MM.1S (cell line): ENCODE results near the gene IGDCC3.

Experiments
- DNase-seq: peaks from one replicate; pipeline ENCODE4 v3.0.0-alpha.2; 2015
- H2AFZ ChIP-seq: fragments of 300-600 bp; sonication (generic); 2 replicates; pipeline ENCODE4 v1.6.0; 2016; ENCODE audit warnings: antibody characterized with exemption, low read length
- H3F3A ChIP-seq: fragments of 300-600 bp; sonication (generic); 2 replicates; pipeline ENCODE4 v1.6.1; 2016; ENCODE audit warnings: mild to moderate bottlenecking, antibody characterized with exemption, low read length, moderate library complexity, mixed read lengths; ENCODE audit not compliant: insufficient read depth
- H3K27ac ChIP-seq: fragments of 300-600 bp; sonication (generic); 2 replicates; pipeline ENCODE4 v1.5.1; 2016; ENCODE audit warnings: mild to moderate bottlenecking, low read length
- H3K27me3 ChIP-seq: fragments of 300-600 bp; sonication (generic); replicated peaks from 2 replicates; pipeline ENCODE4 v1.6.0; 2016; ENCODE audit warnings: low read length; ENCODE audit not compliant: insufficient read depth
- H3K36me3 ChIP-seq: fragments of 300-600 bp; sonication (generic); replicated peaks from 2 replicates; pipeline ENCODE4 v1.6.1; 2016; ENCODE audit warnings: mild to moderate bottlenecking, low read length, mixed read lengths; ENCODE audit not compliant: insufficient read depth
- H3K4me1 ChIP-seq: fragments of 300-600 bp; sonication (generic); 2 replicates; pipeline ENCODE4 v1.6.1; 2016; ENCODE audit warnings: low read length, mixed read lengths
- H3K4me2 ChIP-seq: fragments of 300-600 bp; sonication (generic); 2 replicates; pipeline ENCODE4 v1.6.0; 2016; ENCODE audit warnings: low read depth, low read length
- H3K4me3 ChIP-seq: fragments of 300-600 bp; sonication (generic); 2 replicates; pipeline ENCODE4 v1.5.1; 2016; ENCODE audit warnings: low read length, mixed read lengths
- H3K79me2 ChIP-seq: fragments of 300-600 bp; sonication (generic); 2 replicates; pipeline ENCODE4 v1.6.1; 2016; ENCODE audit warnings: mixed run types, low read length, mixed read lengths
- H3K9ac ChIP-seq: fragments of 300-600 bp; sonication (generic); 2 replicates; pipeline ENCODE4 v1.6.1; 2016; ENCODE audit warnings: low read length, mixed read lengths
- H3K9me2 ChIP-seq: fragments of 300-600 bp; sonication (generic); replicated peaks from 2 replicates; pipeline ENCODE4 v1.6.1; 2016; ENCODE audit warnings: mild to moderate bottlenecking, low read length, mixed read lengths; ENCODE audit not compliant: insufficient read depth
- H3K9me3 ChIP-seq: fragments of 300-600 bp; sonication (generic); replicated peaks from 2 replicates; pipeline ENCODE4 v1.6.1; 2016; ENCODE audit warnings: mild to moderate bottlenecking, low read length, mixed read lengths; ENCODE audit not compliant: insufficient read depth
- H4K20me1 ChIP-seq: fragments of 300-600 bp; sonication (generic); 2 replicates; pipeline ENCODE4 v1.6.1; 2016; ENCODE audit warnings: mild to moderate bottlenecking, low read length, moderate library complexity, mixed read lengths; ENCODE audit not compliant: insufficient read depth
- CTCF ChIP-seq: fragments of 300-600 bp; sonication (generic); IDR thresholded peaks from 2 replicates; pipeline ENCODE4 v1.5.1; 2016; ENCODE audit warnings: antibody characterized with exemption, low read length, mixed read lengths
- EZH2 ChIP-seq: fragments of 300-600 bp; sonication (generic); optimal IDR thresholded peaks from 2 replicates; pipeline ENCODE3; 2017; ENCODE audit warnings: low read depth, mild to moderate bottlenecking, antibody characterized with exemption, low read length, mixed read lengths
- EZH2phosphoT487 ChIP-seq: fragments of 300-600 bp; sonication (generic); IDR thresholded peaks from 2 replicates; pipeline ENCODE4 v1.6.1; 2018; ENCODE audit warnings: antibody characterized with exemption, low read length

The IGDCC3 gene

GRCh38 chr15:65343374-65343981 is 34.3 kb downstream of the IGDCC3 start:
- H3K9me3 ChIP-seq, result no peaks in the 10 kb centered on the region
- no peak overlapping the region for H3K4me3 ChIP-seq
- TF ChIP-seq EZH2, result no peak
- no peak for TF ChIP-seq EZH2phosphoT487
- no peak for TF ChIP-seq CTCF
- H3K9ac ChIP-seq, result no peak overlapping the region
- no peaks in the 10 kb centered on the region for H3K9me2 ChIP-seq
- no peak overlapping the region for H3K27ac ChIP-seq
- H4K20me1 ChIP-seq, result no peaks in the 10 kb centered on the region
- no peaks in the 10 kb centered on the region for H3K27me3 ChIP-seq
- no peak overlapping the region for H3K4me2 ChIP-seq
- no peaks in the 10 kb centered on the region for H3K79me2 ChIP-seq
- no peak overlapping the region for H2AFZ ChIP-seq
- H3K4me1 ChIP-seq, result no peaks in the 10 kb centered on the region
- H3F3A ChIP-seq, result no peaks in the 10 kb centered on the region
- no peaks in the 10 kb centered on the region for H3K36me3 ChIP-seq
- no peak for DNase-seq

GRCh38 chr15:65342493-65342892 is 35.3 kb downstream of the IGDCC3 start:
- no peak overlapping the region for H3K4me3 ChIP-seq
- TF ChIP-seq EZH2 (no peak), CTCF (no peak), EZH2phosphoT487 (no peak)
- no peaks in the 10 kb centered on the region for H3K79me2 ChIP-seq

GRCh38 chr15:65339920-65340319 is 37.9 kb downstream of the IGDCC3 start:
- Histone ChIP-seq H3K9me3 (no peaks in the 10 kb centered on the region), H3F3A (no peaks in the 10 kb centered on the region), H4K20me1 (no peaks in the 10 kb centered on the region), H3K27ac (no peak overlapping the region), H3K9ac (no peak overlapping the region), H3K9me2 (no peaks in the 10 kb centered on the region), H3K36me3 (no peaks in the 10 kb centered on the region), H3K4me3 (no peak overlapping the region), H3K27me3 (no peaks in the 10 kb centered on the region), H3K4me2 (no peak overlapping the region), H3K79me2 (no peaks in the 10 kb centered on the region), H3K4me1 (no peaks in the 10 kb centered on the region), H2AFZ (no peak overlapping the region)
- no peak for TF ChIP-seq EZH2phosphoT487
- no peak for TF ChIP-seq CTCF
- no peak for DNase-seq

More at GRCh38 chr15:65342493-65342892, 35.3 kb downstream of the IGDCC3 start:
- no peak overlapping the region for H3K4me2 ChIP-seq
- H3K4me1 ChIP-seq, result no peaks in the 10 kb centered on the region
- no peaks in the 10 kb centered on the region for H3K27me3 ChIP-seq
- H2AFZ ChIP-seq, result no peak overlapping the region
- no peaks in the 10 kb centered on the region for H3K36me3 ChIP-seq
- no peak overlapping the region for H3K9ac ChIP-seq
- DNase-seq, result no peak
- no peaks in the 10 kb centered on the region for H3F3A ChIP-seq
- H4K20me1 ChIP-seq, result no peaks in the 10 kb centered on the region
- no peaks in the 10 kb centered on the region for H3K9me2 ChIP-seq
- no peaks in the 10 kb centered on the region for H3K9me3 ChIP-seq
- H3K27ac ChIP-seq, result no peak overlapping the region
